Hepatocyte (in vitro differentiated cells): Measurements from ENCODE around the gene ITFG1.

ENCODE experiments used
- EZH2 ChIP-seq: fragments of 200-600 bp; sonication (generic); IDR thresholded peaks from 2 replicates; pipeline ENCODE4 v1.6.1; 2016; ENCODE audit warnings: antibody characterized with exemption, mild to moderate bottlenecking, borderline replicate concordance
- TF ChIP-seq, protein P1 (sequence below): fragments of 200-600 bp; sonication (generic); IDR thresholded peaks from 2 replicates; pipeline ENCODE4 v1.5.1; 2016; ENCODE audit warnings: antibody characterized with exemption, mild to moderate bottlenecking; ENCODE audit not compliant: poor library complexity

- TF ChIP-seq, protein P1, sequence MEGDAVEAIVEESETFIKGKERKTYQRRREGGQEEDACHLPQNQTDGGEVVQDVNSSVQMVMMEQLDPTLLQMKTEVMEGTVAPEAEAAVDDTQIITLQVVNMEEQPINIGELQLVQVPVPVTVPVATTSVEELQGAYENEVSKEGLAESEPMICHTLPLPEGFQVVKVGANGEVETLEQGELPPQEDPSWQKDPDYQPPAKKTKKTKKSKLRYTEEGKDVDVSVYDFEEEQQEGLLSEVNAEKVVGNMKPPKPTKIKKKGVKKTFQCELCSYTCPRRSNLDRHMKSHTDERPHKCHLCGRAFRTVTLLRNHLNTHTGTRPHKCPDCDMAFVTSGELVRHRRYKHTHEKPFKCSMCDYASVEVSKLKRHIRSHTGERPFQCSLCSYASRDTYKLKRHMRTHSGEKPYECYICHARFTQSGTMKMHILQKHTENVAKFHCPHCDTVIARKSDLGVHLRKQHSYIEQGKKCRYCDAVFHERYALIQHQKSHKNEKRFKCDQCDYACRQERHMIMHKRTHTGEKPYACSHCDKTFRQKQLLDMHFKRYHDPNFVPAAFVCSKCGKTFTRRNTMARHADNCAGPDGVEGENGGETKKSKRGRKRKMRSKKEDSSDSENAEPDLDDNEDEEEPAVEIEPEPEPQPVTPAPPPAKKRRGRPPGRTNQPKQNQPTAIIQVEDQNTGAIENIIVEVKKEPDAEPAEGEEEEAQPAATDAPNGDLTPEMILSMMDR = no peak
- no peak for TF ChIP-seq EZH2
Observed at GRCh38 chr16:47499080-47499699, 38.3 kb upstream of the ITFG1 start.
